ENCODE results near the gene PDIA3.
"Not testable (repeated sequence)": the region's sequence is repeated elsewhere in the genome, so short reads cannot be mapped to it uniquely, and the experiment has no call there.

PDIA3 gene
- long read RNA-seq, transcript PDIA3-201 (13 exons, 3,727 nt): major isoform, 1,362 of 1,734 reads
- long read RNA-seq, partial matches to known transcripts: 327 of 1,734 reads
- long read RNA-seq, other reads (novel, unspliced or antisense): 45 of 1,734 reads

DNA sequence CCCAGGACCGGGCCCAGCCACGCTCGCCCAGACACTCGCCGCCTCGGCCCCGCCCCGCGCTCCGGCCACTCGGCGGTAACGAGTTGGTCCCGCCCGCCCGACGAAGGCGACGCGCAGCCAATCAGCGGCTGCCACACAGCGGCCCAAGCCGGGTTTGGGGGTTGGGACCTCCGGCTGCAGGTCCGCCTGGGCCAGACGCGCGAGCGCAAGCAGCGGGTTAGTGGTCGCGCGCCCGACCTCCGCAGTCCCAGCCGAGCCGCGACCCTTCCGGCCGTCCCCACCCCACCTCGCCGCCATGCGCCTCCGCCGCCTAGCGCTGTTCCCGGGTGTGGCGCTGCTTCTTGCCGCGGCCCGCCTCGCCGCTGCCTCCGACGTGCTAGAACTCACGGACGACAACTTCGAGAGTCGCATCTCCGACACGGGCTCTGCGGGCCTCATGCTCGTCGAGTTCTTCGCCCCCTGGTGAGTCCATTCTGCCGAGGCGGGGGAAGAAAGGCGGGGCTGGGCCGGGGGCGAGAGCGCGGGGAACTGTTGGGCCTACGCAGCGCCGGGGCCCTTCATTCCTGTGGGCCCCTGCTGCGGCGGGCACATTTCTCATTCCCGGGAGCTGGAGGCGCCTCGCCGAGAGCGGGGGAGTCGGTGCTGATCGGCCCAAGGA is at the start of gene PDIA3:
TSS of gene PDIA3 (plus strand) at position 194 of the 658 bp plus-strand sequence. CDS start at position 296, 102 bp downstream.
- Histone ChIP-seq H3K27ac (replicated peaks) (peak within 1 kb of the TSS; percentile 97), H3K4me3 (replicated peaks; ENCODE audit: insufficient read depth, low read length) (peak within 1 kb of the TSS; percentile 81)
- not testable (repeated sequence) for H3K27me3 ChIP-seq (ENCODE audit: insufficient read depth, poor library complexity, severe bottlenecking)
- DNase-seq (ENCODE audit: low read depth in 1 of 2, low spot score in 1 of 2): peak; percentile 87 to 89
- peak; percentile 92 for TF ChIP-seq POLR2AphosphoS5 (IDR thresholded peaks at IDR 0.05; ENCODE audit: low read depth)

GRCh38 chr15:43702174-43702573 is 44.1 kb upstream of the PDIA3 start:
- TF ChIP-seq POLR2AphosphoS5 (IDR thresholded peaks at IDR 0.05; ENCODE audit: low read depth): no peak
- DNase-seq (ENCODE audit: low read depth in 1 of 2, low spot score in 1 of 2): no peak

GRCh38 chr15:43702701-43703424 is 43.4 kb upstream of the PDIA3 start:
- TF ChIP-seq GABPA (IDR thresholded peaks at IDR 0.05; ENCODE audit: low read depth) (no peak), SPI1 (IDR thresholded peaks at IDR 0.05; ENCODE audit: borderline replicate concordance, low read depth) (no peak), POLR2AphosphoS5 (IDR thresholded peaks at IDR 0.05; ENCODE audit: low read depth) (no peak)
- TF ChIP-seq, protein P1, sequence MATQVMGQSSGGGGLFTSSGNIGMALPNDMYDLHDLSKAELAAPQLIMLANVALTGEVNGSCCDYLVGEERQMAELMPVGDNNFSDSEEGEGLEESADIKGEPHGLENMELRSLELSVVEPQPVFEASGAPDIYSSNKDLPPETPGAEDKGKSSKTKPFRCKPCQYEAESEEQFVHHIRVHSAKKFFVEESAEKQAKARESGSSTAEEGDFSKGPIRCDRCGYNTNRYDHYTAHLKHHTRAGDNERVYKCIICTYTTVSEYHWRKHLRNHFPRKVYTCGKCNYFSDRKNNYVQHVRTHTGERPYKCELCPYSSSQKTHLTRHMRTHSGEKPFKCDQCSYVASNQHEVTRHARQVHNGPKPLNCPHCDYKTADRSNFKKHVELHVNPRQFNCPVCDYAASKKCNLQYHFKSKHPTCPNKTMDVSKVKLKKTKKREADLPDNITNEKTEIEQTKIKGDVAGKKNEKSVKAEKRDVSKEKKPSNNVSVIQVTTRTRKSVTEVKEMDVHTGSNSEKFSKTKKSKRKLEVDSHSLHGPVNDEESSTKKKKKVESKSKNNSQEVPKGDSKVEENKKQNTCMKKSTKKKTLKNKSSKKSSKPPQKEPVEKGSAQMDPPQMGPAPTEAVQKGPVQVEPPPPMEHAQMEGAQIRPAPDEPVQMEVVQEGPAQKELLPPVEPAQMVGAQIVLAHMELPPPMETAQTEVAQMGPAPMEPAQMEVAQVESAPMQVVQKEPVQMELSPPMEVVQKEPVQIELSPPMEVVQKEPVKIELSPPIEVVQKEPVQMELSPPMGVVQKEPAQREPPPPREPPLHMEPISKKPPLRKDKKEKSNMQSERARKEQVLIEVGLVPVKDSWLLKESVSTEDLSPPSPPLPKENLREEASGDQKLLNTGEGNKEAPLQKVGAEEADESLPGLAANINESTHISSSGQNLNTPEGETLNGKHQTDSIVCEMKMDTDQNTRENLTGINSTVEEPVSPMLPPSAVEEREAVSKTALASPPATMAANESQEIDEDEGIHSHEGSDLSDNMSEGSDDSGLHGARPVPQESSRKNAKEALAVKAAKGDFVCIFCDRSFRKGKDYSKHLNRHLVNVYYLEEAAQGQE (IDR thresholded peaks at IDR 0.05; ENCODE audit: insufficient replicate concordance, low read depth): no peak
- TF ChIP-seq, protein P2, sequence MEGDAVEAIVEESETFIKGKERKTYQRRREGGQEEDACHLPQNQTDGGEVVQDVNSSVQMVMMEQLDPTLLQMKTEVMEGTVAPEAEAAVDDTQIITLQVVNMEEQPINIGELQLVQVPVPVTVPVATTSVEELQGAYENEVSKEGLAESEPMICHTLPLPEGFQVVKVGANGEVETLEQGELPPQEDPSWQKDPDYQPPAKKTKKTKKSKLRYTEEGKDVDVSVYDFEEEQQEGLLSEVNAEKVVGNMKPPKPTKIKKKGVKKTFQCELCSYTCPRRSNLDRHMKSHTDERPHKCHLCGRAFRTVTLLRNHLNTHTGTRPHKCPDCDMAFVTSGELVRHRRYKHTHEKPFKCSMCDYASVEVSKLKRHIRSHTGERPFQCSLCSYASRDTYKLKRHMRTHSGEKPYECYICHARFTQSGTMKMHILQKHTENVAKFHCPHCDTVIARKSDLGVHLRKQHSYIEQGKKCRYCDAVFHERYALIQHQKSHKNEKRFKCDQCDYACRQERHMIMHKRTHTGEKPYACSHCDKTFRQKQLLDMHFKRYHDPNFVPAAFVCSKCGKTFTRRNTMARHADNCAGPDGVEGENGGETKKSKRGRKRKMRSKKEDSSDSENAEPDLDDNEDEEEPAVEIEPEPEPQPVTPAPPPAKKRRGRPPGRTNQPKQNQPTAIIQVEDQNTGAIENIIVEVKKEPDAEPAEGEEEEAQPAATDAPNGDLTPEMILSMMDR (IDR thresholded peaks at IDR 0.05; ENCODE audit: insufficient read depth, low read length): no peak
- H3K27ac ChIP-seq (replicated peaks): no peak overlapping the region
- no peak for DNase-seq (ENCODE audit: low read depth in 1 of 2, low spot score in 1 of 2)

More at GRCh38 chr15:43702174-43702573, 44.1 kb upstream of the PDIA3 start:
- Histone ChIP-seq H3K4me3 (replicated peaks; ENCODE audit: insufficient read depth, low read length) (no peak overlapping the region), H3K27me3 (ENCODE audit: insufficient read depth, poor library complexity, severe bottlenecking) (no peaks in the 10 kb centered on the region), H3K27ac (replicated peaks) (no peak overlapping the region)

DNA sequence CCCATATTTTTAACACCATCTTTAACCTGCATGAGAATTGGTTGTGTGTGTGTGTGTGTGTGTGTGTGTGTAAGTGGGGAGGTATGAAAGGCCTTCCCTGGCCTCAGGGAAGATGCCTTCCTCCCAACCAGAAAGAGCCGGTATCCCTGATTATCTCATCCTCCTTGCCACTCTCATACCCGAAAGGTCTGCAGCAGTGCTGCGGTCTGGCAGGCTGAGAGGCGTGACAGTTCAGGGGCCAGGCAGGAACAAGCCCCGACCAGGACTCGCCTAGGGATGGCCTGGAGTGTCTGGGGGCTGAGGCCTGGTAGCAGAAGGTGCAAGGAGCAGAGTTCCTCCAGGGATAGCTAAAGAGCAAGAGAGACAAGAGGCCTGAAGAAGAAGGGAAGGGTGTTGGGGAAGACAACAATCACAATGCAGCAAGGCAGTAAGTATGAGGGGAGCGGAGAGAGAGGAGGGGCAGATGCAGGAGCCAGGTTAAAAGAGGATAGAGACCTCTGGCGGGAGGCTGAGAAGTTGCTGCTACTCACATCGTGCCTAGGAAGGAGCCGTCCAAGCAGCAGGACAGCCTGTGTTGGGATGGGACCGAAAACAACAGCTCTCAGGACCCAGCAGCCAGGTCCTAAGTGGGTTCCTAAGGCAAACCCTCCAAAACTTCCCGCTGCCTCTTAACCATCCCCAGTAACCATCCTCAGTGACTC is 35.7 kb upstream of the PDIA3 start:
- H3K27me3 ChIP-seq (ENCODE audit: insufficient read depth, poor library complexity, severe bottlenecking); H3K4me3 ChIP-seq (replicated peaks; ENCODE audit: insufficient read depth, low read length); DNase-seq (ENCODE audit: low read depth in 1 of 2, low spot score in 1 of 2); H3K27ac ChIP-seq (replicated peaks): not testable (repeated sequence)

More at GRCh38 chr15:43702701-43703424, 43.4 kb upstream of the PDIA3 start:
- no peaks in the 10 kb centered on the region for H3K27me3 ChIP-seq (ENCODE audit: insufficient read depth, poor library complexity, severe bottlenecking)
- no peak overlapping the region for H3K4me3 ChIP-seq (replicated peaks; ENCODE audit: insufficient read depth, low read length)

- TF ChIP-seq, protein P2 (IDR thresholded peaks at IDR 0.05; ENCODE audit: insufficient read depth, low read length): no peak
- TF ChIP-seq, protein P1 (IDR thresholded peaks at IDR 0.05; ENCODE audit: insufficient replicate concordance, low read depth): no peak
- TF ChIP-seq POLR2AphosphoS5 (IDR thresholded peaks at IDR 0.05; ENCODE audit: low read depth) (no peak), GABPA (IDR thresholded peaks at IDR 0.05; ENCODE audit: low read depth) (no peak), SPI1 (IDR thresholded peaks at IDR 0.05; ENCODE audit: borderline replicate concordance, low read depth) (no peak)
- no peak overlapping the region for H3K27ac ChIP-seq (replicated peaks)
- H3K27me3 ChIP-seq (ENCODE audit: insufficient read depth, poor library complexity, severe bottlenecking): no peaks in the 10 kb centered on the region
- DNase-seq (ENCODE audit: low read depth in 1 of 2, low spot score in 1 of 2): no peak
- no peak overlapping the region for H3K4me3 ChIP-seq (replicated peaks; ENCODE audit: insufficient read depth, low read length)
Measured at GRCh38 chr15:43723151-43723550, 23.1 kb upstream of the PDIA3 start.

- H3K27ac ChIP-seq (replicated peaks); H3K4me3 ChIP-seq (replicated peaks; ENCODE audit: insufficient read depth, low read length); DNase-seq (ENCODE audit: low read depth in 1 of 2, low spot score in 1 of 2): not testable (repeated sequence)
Measured at GRCh38 chr15:43726306-43726705, 19.9 kb upstream of the PDIA3 start.

GRCh38 chr15:43728053-43728725 is 18.0 kb upstream of the PDIA3 start:
- H3K4me3 ChIP-seq (replicated peaks; ENCODE audit: insufficient read depth, low read length); H3K27me3 ChIP-seq (ENCODE audit: insufficient read depth, poor library complexity, severe bottlenecking); DNase-seq (ENCODE audit: low read depth in 1 of 2, low spot score in 1 of 2); H3K27ac ChIP-seq (replicated peaks): not testable (repeated sequence)

More at GRCh38 chr15:43726306-43726705, 19.9 kb upstream of the PDIA3 start:
- H3K27me3 ChIP-seq (ENCODE audit: insufficient read depth, poor library complexity, severe bottlenecking): not testable (repeated sequence)

Data from HL-60 (cell line).